Activated naive CD4-positive, alpha-beta T cell treated with anti-CD3 and anti-CD28 coated beads, Interleukin-2, amount 50 U/mL, for 72 hours (primary cell): ENCODE data around the gene CCDC59. TPM values are rescaled to one million over a fixed set of nuclear protein-coding genes. Genes with fewer than 3 reads are reported as not detected.

ENCODE experiments used
- ATAC-seq, 2 donors: fragments of 150-1000 bp; cut with Tn5 transposase; 2 replicates each; pipeline ENCODE4 v1.10.0; 2021; ENCODE audit warnings: mild to moderate bottlenecking in 2 of 2, moderate library complexity in 2 of 2
- DNase-seq, 2 donors: peaks; one replicate each; pipeline ENCODE4 v3.0.0; 2021 to 2022; ENCODE audit warnings: low spot score in 2 of 2
- H3K27ac Mint-ChIP-seq, 2 donors: one replicate each; pipeline ENCODE4 v1.8.0; 2022; ENCODE audit warnings: mild to moderate bottlenecking in 2 of 2, mixed read lengths in 2 of 2
- H3K36me3 Mint-ChIP-seq, 2 donors: one replicate each; pipeline ENCODE4 v1.8.0; 2022; ENCODE audit warnings: mixed read lengths in 2 of 2
- H3K9me3 Mint-ChIP-seq, 2 donors: one replicate each; pipeline ENCODE4 v1.8.0; 2022; ENCODE audit warnings: mixed read lengths in 2 of 2
- total RNA-seq, 2 donors: library from RNA; stranded (reverse); gene quantifications; one replicate each; pipeline ENCODE4 v1.2.3, GENCODE V29; 2022

The CCDC59 gene
- total RNA-seq, 2 donors from 2014 or later = 69.7 to 96.0 TPM

DNA sequence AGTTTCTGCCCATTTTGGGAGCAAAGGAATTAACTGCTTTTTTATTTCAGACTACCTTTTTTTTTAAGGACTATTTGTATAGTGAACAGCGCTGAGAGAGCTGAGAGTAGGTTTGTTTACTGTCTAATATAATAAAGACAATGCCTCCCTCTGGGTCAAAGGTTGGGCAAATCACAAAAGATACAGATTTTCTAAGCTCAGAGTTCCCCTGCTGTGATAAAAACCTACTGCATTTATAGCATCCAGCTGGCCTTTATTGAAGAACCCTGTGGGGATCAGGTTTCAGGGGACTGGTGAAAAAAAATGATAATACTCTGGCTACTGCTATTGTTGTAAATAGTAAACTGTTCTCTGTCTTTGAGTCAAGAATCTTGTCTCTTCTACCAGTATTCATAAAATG lies 28.7 kb downstream of the CCDC59 start:
- Mint-ChIP-seq H3K36me3 (no peaks in the 10 kb centered on the region), H3K9me3 (no peaks in the 10 kb centered on the region), H3K27ac (no peak overlapping the region)
- DNase-seq (no peak), ATAC-seq (no peak)

DNA sequence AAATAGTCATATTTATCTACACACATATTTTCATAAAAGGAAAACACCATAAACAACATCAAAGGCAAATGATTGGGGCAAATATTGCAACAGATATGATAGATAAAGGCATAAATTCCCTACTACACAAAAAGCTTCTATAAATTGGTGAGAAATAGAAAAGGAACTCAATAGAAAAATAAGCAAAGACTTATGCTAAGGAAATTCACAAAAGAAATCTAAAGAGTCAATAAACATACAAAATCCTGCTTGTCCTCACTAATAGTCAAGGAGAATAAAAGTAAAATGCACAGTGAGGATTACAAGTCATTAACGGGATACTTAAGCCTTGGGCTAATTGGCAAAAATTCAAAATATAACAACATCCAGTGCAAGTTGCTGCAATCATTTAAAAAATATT lies 30.3 kb downstream of the CCDC59 start:
- ATAC-seq = no peak

DNA sequence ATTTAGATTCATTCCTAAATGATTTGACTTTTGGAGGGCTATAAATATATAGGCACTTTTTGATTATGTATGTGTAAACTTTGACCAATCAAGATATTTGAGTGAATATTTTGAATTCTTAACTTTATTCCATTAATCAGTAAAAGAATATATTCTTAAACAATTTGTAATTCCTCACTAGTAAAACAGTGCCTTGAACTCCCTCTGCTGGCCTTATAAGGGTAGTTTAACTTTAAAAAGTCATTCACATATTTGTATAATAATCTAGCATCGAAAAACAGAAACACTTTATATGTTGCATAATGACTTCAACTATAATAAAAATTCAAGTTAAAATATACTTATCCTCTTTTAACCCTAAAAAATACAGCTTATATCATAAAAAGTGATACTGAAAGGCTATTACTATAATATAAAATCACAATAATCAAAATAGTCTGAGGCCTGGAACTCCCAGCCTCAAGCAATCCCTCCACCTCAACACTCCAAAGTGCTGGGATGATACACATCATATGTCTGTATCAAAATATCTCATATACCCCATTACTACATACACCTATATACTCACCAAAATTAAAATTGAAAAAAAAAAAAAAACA lies 31.2 kb downstream of the CCDC59 start:
- Mint-ChIP-seq H3K27ac (no peak overlapping the region), H3K36me3 (no peaks in the 10 kb centered on the region), H3K9me3 (no peaks in the 10 kb centered on the region)
- DNase-seq = no peak
- no peak for ATAC-seq

More for the DNA sequence above, 30.3 kb downstream of the CCDC59 start:
- Mint-ChIP-seq H3K27ac (no peak overlapping the region), H3K9me3 (no peaks in the 10 kb centered on the region), H3K36me3 (no peaks in the 10 kb centered on the region)
- no peak for DNase-seq

DNA sequence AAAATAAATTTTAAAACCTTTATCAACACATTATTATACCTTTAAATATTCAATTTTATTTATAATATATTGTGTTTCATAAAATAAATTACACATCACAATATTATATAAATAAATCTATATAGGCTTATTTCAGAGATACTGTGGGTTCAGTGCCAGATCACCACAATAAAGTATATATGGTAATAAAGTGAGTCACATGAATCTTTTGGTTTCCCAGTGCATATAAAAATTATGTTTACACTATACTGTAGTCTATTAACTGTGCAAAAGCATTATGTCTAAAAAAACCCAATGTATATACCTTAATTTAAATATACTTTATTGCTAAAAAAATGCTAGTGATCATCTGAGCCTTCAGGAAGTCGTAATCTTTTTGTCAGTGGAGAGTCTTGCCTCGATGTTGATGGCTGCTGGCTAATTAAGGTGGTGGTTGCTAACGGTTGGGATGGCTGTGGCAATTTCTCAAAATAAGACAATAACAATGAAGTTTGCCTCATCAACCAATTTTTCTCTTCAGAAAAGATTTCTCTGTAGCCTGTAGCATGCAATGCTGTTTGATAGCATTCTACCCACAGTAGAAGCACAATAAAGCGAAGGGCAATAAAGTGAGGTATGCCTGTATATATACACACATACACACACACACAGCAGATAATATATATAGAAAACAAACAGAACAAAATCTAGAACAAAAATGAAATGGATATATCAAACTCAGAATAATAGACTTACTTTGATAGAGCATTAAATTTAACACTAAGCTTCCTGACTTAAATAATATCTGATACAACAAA lies 32.4 kb downstream of the CCDC59 start:
- no peak for ATAC-seq
- H3K9me3 Mint-ChIP-seq = no peaks in the 10 kb centered on the region
- H3K27ac Mint-ChIP-seq = no peak overlapping the region
- DNase-seq = no peak
- no peaks in the 10 kb centered on the region for H3K36me3 Mint-ChIP-seq

DNA sequence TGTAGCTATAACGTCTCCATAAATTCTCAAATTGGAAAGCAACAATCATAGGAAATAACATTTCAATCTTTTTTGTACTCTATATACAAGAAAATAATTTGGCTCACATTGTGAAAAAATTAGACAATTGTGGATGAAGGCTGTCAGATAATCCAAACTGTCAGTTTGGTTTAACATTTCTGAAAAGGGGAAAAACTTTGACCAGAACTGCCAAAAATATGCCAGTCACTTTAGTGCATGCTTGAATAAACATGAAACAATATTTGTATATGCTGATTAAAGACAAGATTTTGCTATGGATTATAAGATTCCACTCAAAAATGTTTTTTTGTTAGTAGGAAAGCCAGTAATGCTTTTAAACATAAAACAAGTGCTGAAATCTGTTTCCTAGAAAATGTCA lies 38.9 kb downstream of the CCDC59 start:
- Mint-ChIP-seq H3K9me3 (no peaks in the 10 kb centered on the region), H3K27ac (no peak overlapping the region), H3K36me3 (no peaks in the 10 kb centered on the region)
- DNase-seq = no peak
- ATAC-seq = no peak

DNA sequence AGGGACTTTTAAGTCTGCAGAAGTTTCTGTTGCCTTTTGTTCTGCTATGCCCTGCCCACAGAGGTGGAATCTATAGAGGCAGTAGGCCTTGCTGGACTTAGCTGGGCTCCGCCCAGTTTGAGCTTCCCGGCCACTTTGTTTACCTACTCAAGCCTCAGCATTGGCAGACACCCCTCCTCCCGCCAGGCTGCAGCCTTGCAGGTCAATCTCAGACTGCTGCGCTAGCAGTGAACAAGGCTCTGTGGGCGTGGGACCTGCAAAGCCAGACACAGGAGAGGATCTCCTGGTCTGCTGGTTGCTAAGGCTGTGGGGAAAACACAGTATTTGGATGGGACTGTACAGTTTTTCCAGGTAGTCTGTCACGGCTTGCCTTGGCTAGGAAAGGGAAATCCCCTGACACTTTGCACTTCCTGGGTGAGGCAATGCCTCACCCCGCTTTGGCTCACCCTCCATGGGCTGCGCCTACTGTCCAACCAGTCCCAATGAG lies 43.7 kb downstream of the CCDC59 start:
- H3K36me3 Mint-ChIP-seq = no peaks in the 10 kb centered on the region
- H3K9me3 Mint-ChIP-seq = peaks cover 0 to 10% of the 10 kb centered on the region in 2 donors
- H3K27ac Mint-ChIP-seq = no peak overlapping the region
- DNase-seq (no peak), ATAC-seq (peak in 1 of 2 donors; percentile 41)

Other genes with a start within 250 kb of the CCDC59 start
- 1 to 10 TPM; 7.3 to 9.3 TPM for gene METTL25, start 142 bp upstream of the CCDC59 start, total RNA-seq